ENCODE results near the gene CCR5AS.

- TF ChIP-seq RNF2 (IDR thresholded peaks at IDR 0.05; ENCODE audit: borderline replicate concordance, low read depth, low read length, missing control alignments, poor library complexity, severe bottlenecking): no peak
- no peak for TF ChIP-seq CTCF (IDR thresholded peaks at IDR 0.05; ENCODE audit: control extremely low read depth in 1 of 3, insufficient read depth in 1 of 3, low read depth in 1 of 3, low read length in 3 of 3)
- no peak for TF ChIP-seq RFX5 (IDR thresholded peaks at IDR 0.05; ENCODE audit: borderline replicate concordance, low read depth, low read length)
- TF ChIP-seq CEBPB (IDR thresholded peaks at IDR 0.05; ENCODE audit: low read depth, low read length): no peak
- TF ChIP-seq SIN3A (conservative IDR thresholded peaks at IDR 0.05 in 1 of 2, IDR thresholded peaks at IDR 0.05 in 1 of 2; ENCODE audit: low read depth in 1 of 2, low read length in 2 of 2): no peak
- TF ChIP-seq POLR2A (IDR thresholded peaks at IDR 0.05; ENCODE audit: control extremely low read depth in 1 of 2, low read depth in 2 of 2, low read length in 2 of 2): no peak
- no peak for TF ChIP-seq BRCA1 (IDR thresholded peaks at IDR 0.05; ENCODE audit: low read depth, low read length)
- TF ChIP-seq CHD7 (IDR thresholded peaks at IDR 0.05; ENCODE audit: insufficient replicate concordance, low read length): no peak
- no peak for TF ChIP-seq EZH2 (IDR thresholded peaks at IDR 0.05; ENCODE audit: low read depth, low read length, severe bottlenecking)
- no peak for TF ChIP-seq TEAD4 (IDR thresholded peaks at IDR 0.05; ENCODE audit: low read depth, low read length)
- TF ChIP-seq ATF3 (IDR thresholded peaks at IDR 0.05; ENCODE audit: insufficient read depth, low read depth, low read length): no peak
- no peak for TF ChIP-seq CREB1 (IDR thresholded peaks at IDR 0.05)
Observed at GRCh38 chr3:46397111-46397510, 9.8 kb downstream of the CCR5AS start.
